ENCODE measurements around the gene NAV2.

NAV2 gene

GRCh38 chr11:20010156-20010850, 297.7 kb downstream of the NAV2 start:
- H3K79me2 ChIP-seq (ENCODE audit: insufficient read depth, low read length): no peaks in the 10 kb centered on the region
- H3K36me3 ChIP-seq (ENCODE audit: insufficient read depth, low read length): no peaks in the 10 kb centered on the region
- no peaks in the 10 kb centered on the region for H3K4me1 ChIP-seq (ENCODE audit: insufficient read depth, low read length)
- H3K9me3 ChIP-seq (ENCODE audit: insufficient read depth, low read length, severe bottlenecking): no peaks in the 10 kb centered on the region
- H2AFZ ChIP-seq (ENCODE audit: low read depth, low read length): no peak overlapping the region
- DNase-seq (no peak), ATAC-seq (ENCODE audit: insufficient read depth, low read depth) (no peak)
- H3K4me3 ChIP-seq (ENCODE audit: low read depth in 1 of 2, low read length in 2 of 2): no peak overlapping the region
- TF ChIP-seq EZH2 (IDR thresholded peaks at IDR 0.05; ENCODE audit: borderline replicate concordance, low read depth, low read length, severe bottlenecking) (no peak), CTCF (IDR thresholded peaks at IDR 0.05; ENCODE audit: borderline replicate concordance, extremely low read depth, low read length, poor library complexity, severe bottlenecking) (no peak)
- no peak overlapping the region for H3K27ac ChIP-seq (ENCODE audit: low read length)
- H4K20me1 ChIP-seq (ENCODE audit: insufficient read depth, low read length): no peaks in the 10 kb centered on the region
- no peak overlapping the region for H3K9ac ChIP-seq (ENCODE audit: low read depth, low read length)
- H3K27me3 ChIP-seq (ENCODE audit: insufficient read depth, low read length, poor library complexity): peaks cover 7% of the 10 kb centered on the region
- no peak overlapping the region for H3K4me2 ChIP-seq (ENCODE audit: insufficient read depth, low read length)

DNA sequence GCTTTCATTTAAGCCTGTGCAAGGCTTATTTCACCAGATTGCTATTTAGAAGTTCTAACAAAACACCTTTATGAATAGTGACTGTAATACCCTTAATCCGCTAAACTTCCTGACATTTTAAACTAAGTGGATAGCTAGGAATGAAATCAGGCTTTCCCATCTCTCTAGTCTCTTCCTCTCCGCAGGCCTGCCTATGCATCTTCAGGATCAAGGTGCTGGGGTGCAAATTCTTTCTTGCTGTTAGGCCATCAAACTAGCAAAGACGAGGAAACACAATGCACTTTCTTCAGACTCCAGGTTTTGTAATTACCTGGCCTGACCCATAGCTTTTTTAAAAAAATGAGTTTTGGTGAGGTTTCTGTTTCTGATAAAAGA, 298.2 kb downstream of the NAV2 start:
- Histone ChIP-seq H3K4me1 (ENCODE audit: insufficient read depth, low read length) (no peaks in the 10 kb centered on the region), H3K36me3 (ENCODE audit: insufficient read depth, low read length) (no peaks in the 10 kb centered on the region), H2AFZ (ENCODE audit: low read depth, low read length) (no peak overlapping the region), H3K27ac (ENCODE audit: low read length) (no peak overlapping the region), H3K27me3 (ENCODE audit: insufficient read depth, low read length, poor library complexity) (peaks cover 7% of the 10 kb centered on the region), H3K9ac (ENCODE audit: low read depth, low read length) (no peak overlapping the region), H3K4me2 (ENCODE audit: insufficient read depth, low read length) (no peak overlapping the region), H4K20me1 (ENCODE audit: insufficient read depth, low read length) (no peaks in the 10 kb centered on the region), H3K9me3 (ENCODE audit: insufficient read depth, low read length, severe bottlenecking) (no peaks in the 10 kb centered on the region), H3K79me2 (ENCODE audit: insufficient read depth, low read length) (no peaks in the 10 kb centered on the region), H3K4me3 (ENCODE audit: low read depth in 1 of 2, low read length in 2 of 2) (no peak overlapping the region)
- TF ChIP-seq EZH2 (IDR thresholded peaks at IDR 0.05; ENCODE audit: borderline replicate concordance, low read depth, low read length, severe bottlenecking): no peak
- TF ChIP-seq CTCF (IDR thresholded peaks at IDR 0.05; ENCODE audit: borderline replicate concordance, extremely low read depth, low read length, poor library complexity, severe bottlenecking): no peak
- DNase-seq: no peak
- no peak for ATAC-seq (ENCODE audit: insufficient read depth, low read depth)

GRCh38 chr11:20011307-20011951, 298.8 kb downstream of the NAV2 start:
- Histone ChIP-seq H3K9ac (ENCODE audit: low read depth, low read length) (no peak overlapping the region), H3K79me2 (ENCODE audit: insufficient read depth, low read length) (no peaks in the 10 kb centered on the region), H3K4me3 (ENCODE audit: low read depth in 1 of 2, low read length in 2 of 2) (no peak overlapping the region), H4K20me1 (ENCODE audit: insufficient read depth, low read length) (no peaks in the 10 kb centered on the region), H3K27ac (ENCODE audit: low read length) (no peak overlapping the region), H3K9me3 (ENCODE audit: insufficient read depth, low read length, severe bottlenecking) (no peaks in the 10 kb centered on the region), H2AFZ (ENCODE audit: low read depth, low read length) (no peak overlapping the region), H3K4me1 (ENCODE audit: insufficient read depth, low read length) (no peaks in the 10 kb centered on the region), H3K4me2 (ENCODE audit: insufficient read depth, low read length) (no peak overlapping the region), H3K27me3 (ENCODE audit: insufficient read depth, low read length, poor library complexity) (peaks cover 7% of the 10 kb centered on the region), H3K36me3 (ENCODE audit: insufficient read depth, low read length) (no peaks in the 10 kb centered on the region)
- DNase-seq: no peak
- no peak for TF ChIP-seq EZH2 (IDR thresholded peaks at IDR 0.05; ENCODE audit: borderline replicate concordance, low read depth, low read length, severe bottlenecking)
- no peak for TF ChIP-seq CTCF (IDR thresholded peaks at IDR 0.05; ENCODE audit: borderline replicate concordance, extremely low read depth, low read length, poor library complexity, severe bottlenecking)
- no peak for ATAC-seq (ENCODE audit: insufficient read depth, low read depth)

All from DND-41 (cell line).